HG03103 (cell line): ENCODE results near the gene TRIM49.
"Not testable (repeated sequence)": the region's sequence is repeated elsewhere in the genome, so short reads cannot be mapped to it uniquely, and the experiment has no call there.

Experiments used
- ATAC-seq: cut with Tn5 transposase; IDR thresholded peaks from one replicate; pipeline ENCODE4 v1.9.1; 2021; ENCODE audit warnings: low read depth; ENCODE audit not compliant: unreplicated experiment

Gene TRIM49

DNA sequence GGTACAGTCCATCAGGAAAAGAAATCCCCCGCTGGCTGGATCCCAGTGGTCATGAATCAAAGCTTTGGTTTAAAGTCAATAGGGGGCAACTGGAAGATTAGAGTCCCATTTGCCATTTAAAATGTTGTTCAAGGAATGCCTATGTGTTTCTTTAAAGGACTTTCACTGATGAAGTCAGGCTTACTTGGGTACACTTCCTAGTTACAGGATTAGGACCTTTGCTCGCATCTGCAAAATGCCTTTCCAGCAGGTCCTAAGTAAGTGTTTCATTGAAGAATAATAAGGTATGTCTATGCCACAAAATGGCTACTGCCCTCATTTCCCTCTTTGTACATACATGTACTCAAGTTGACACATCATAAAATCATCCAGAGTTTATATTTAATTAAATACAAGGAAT is at the start of gene TRIM49:
Gene TRIM49, minus strand, starts transcription at position 101 of the 400 bp plus-strand sequence. CDS start 4,106 bp downstream, outside the sequence.
- ATAC-seq = not testable (repeated sequence)

GRCh38 chr11:89826694-89827093 is 18.3 kb upstream of the TRIM49 start:
- ATAC-seq = peak; percentile 53

DNA sequence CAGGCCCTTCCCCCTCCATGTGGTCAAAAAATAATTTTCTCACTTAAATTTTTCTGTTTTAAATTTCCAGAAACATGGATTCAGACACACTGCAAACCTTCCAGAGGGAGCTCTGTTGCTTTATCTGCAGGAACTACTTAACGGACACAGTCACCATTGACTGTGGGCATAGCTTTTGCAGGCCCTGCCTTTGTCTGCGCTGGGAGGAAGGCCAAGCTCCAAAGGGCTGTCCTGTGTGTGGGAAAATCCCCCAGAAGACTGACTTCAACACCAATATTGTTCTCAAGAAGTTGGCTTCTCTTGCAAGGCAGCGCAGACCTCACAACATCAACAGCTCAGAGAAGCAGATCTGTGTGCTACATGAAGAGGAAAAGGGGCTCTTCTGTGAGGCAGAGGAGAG is 11.6 kb upstream of the TRIM49 start:
- ATAC-seq = not testable (repeated sequence)

GRCh38 chr11:89813535-89813934 is 5.2 kb upstream of the TRIM49 start:
- not testable (repeated sequence) for ATAC-seq

- not testable (repeated sequence) for ATAC-seq
These were observed 20.8 kb downstream of the TRIM49 start for GRCh38 chr11:89787506-89788063.

DNA sequence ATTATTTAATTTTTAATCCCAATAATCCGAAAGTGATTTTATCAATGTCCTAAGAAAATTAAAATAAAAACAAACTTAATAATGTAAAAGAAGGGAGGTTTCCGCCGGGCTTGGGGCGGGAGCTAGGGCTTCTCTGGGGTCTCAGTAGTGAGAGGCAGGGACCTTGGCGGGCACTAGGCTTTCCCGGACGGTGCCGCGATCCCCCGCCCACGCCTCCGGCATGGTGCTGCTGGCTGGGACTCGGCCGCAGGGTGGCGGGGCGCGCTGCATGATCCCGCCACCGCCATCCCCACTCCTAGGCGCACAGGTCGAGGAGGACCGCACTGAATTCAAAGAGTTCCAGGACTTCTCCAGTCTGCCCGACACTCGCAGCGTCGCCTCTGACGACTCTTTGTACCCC is 22.6 kb downstream of the TRIM49 start:
- ATAC-seq = not testable (repeated sequence)

DNA sequence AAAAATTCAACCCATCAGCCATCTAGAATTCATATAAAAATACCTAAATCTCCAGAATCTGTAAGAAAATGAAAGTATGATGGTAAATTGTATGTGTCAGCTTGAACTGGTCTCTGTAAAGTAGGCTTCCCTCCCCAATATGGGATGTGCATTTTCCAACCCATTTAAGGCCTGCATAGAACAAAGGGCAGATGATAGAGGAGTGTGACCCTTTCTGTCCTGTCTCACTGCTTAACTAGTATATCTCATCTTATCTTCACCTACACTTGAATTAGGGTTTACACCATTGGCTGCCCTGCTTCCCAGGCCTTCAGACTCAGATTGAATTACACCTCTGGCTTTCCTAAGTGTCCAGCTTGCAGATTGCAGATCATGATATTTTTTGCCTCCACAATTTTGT is 57.6 kb downstream of the TRIM49 start:
- ATAC-seq = not testable (repeated sequence)
